ENCODE measurements around the gene OR13C3. TPM values are rescaled to one million over a fixed set of nuclear protein-coding genes. Genes with fewer than 3 reads are reported as not detected.

Gene OR13C3
- total and polyA plus RNA-seq, 9 donors = not detected

Other genes starting within 250 kb of the OR13C3 start
- gene OR13F1, start 32.6 kb downstream of the OR13C3 start, total RNA-seq = not detected
- not detected for gene OR13F1, start 32.6 kb downstream of the OR13C3 start, polyA plus RNA-seq (ENCODE audit: insufficient read depth in 1 of 8, insufficient read length in 8 of 8, low replicate concordance in 1 of 8)
- gene OR13C4, start 9.6 kb downstream of the OR13C3 start, total RNA-seq = not detected
- not detected for gene OR13C4, start 9.6 kb downstream of the OR13C3 start, polyA plus RNA-seq (ENCODE audit: insufficient read depth in 1 of 8, insufficient read length in 8 of 8, low replicate concordance in 1 of 8)
- not detected for gene OR13C8, start 32.3 kb upstream of the OR13C3 start, total RNA-seq
- not detected for gene OR13C8, start 32.3 kb upstream of the OR13C3 start, polyA plus RNA-seq (ENCODE audit: insufficient read depth in 1 of 8, insufficient read length in 8 of 8, low replicate concordance in 1 of 8)
- not detected for gene OR13C5, start 62.6 kb upstream of the OR13C3 start, total RNA-seq
- gene OR13C5, start 62.6 kb upstream of the OR13C3 start, polyA plus RNA-seq (ENCODE audit: insufficient read depth in 1 of 8, insufficient read length in 8 of 8, low replicate concordance in 1 of 8) = not detected
- gene OR13C2, start 68.8 kb upstream of the OR13C3 start, total RNA-seq = 0.13 TPM
- gene OR13C2, start 68.8 kb upstream of the OR13C3 start, polyA plus RNA-seq (ENCODE audit: insufficient read depth in 1 of 8, insufficient read length in 8 of 8, low replicate concordance in 1 of 8) = not detected
- 0.09 TPM for gene OR13C9, start 81.3 kb upstream of the OR13C3 start, total RNA-seq
- gene OR13C9, start 81.3 kb upstream of the OR13C3 start, polyA plus RNA-seq (ENCODE audit: insufficient read depth in 1 of 8, insufficient read length in 8 of 8, low replicate concordance in 1 of 8) = not detected
- not detected for gene OR13D1, start 157.7 kb upstream of the OR13C3 start, total RNA-seq
- under 1 TPM in 1 of 8 donors, not detected in 7; 0.18 TPM for gene OR13D1, start 157.7 kb upstream of the OR13C3 start, polyA plus RNA-seq (ENCODE audit: insufficient read depth in 1 of 8, insufficient read length in 8 of 8, low replicate concordance in 1 of 8)
- gene NIPSNAP3A, start 210.8 kb upstream of the OR13C3 start, total RNA-seq = 47.5 TPM
- 10 to 100 TPM; 49.9 to 63.2 (median 55.8) TPM for gene NIPSNAP3A, start 210.8 kb upstream of the OR13C3 start, polyA plus RNA-seq (ENCODE audit: insufficient read depth in 1 of 8, insufficient read length in 8 of 8, low replicate concordance in 1 of 8)
- 15.3 TPM for gene NIPSNAP3B, start 227.3 kb upstream of the OR13C3 start, total RNA-seq
- 10 to 100 TPM; 15.0 to 33.3 (median 20.3) TPM for gene NIPSNAP3B, start 227.3 kb upstream of the OR13C3 start, polyA plus RNA-seq (ENCODE audit: insufficient read depth in 1 of 8, insufficient read length in 8 of 8, low replicate concordance in 1 of 8)